Activated naive CD8-positive, alpha-beta T cell (primary cell): ENCODE results near the gene RASAL2.
"Not testable (repeated sequence)": the region's sequence is repeated elsewhere in the genome, so short reads cannot be mapped to it uniquely, and the experiment has no call there.

ENCODE experiments used
- H3K27ac Mint-ChIP-seq: one replicate; pipeline ENCODE4 v1.8.0; 2021; ENCODE audit warnings: mixed read lengths
- H3K27me3 Mint-ChIP-seq: one replicate; pipeline ENCODE4 v1.8.0; 2021; ENCODE audit warnings: mixed read lengths
- H3K36me3 Mint-ChIP-seq: one replicate; pipeline ENCODE4 v1.8.0; 2021; ENCODE audit warnings: mixed read lengths
- H3K4me1 Mint-ChIP-seq: one replicate; pipeline ENCODE4 v1.8.0; 2021; ENCODE audit warnings: low read depth, mixed read lengths
- H3K4me3 Mint-ChIP-seq: one replicate; pipeline ENCODE4 v1.8.0; 2021; ENCODE audit warnings: mild to moderate bottlenecking, mixed read lengths
- H3K9me3 Mint-ChIP-seq: one replicate; pipeline ENCODE4 v1.8.0; 2021; ENCODE audit warnings: low read depth, mixed read lengths

The RASAL2 gene

GRCh38 chr1:178196631-178197030, 102.7 kb downstream of the RASAL2 start:
- no peak overlapping the region for H3K27ac Mint-ChIP-seq
- no peaks in the 10 kb centered on the region for H3K36me3 Mint-ChIP-seq
- no peaks in the 10 kb centered on the region for H3K4me1 Mint-ChIP-seq
- H3K9me3 Mint-ChIP-seq = no peaks in the 10 kb centered on the region
- H3K27me3 Mint-ChIP-seq = no peaks in the 10 kb centered on the region
- H3K4me3 Mint-ChIP-seq = no peak overlapping the region

GRCh38 chr1:178202095-178202494, 108.2 kb downstream of the RASAL2 start:
- not testable (repeated sequence) for H3K27me3 Mint-ChIP-seq, H3K27ac Mint-ChIP-seq, H3K36me3 Mint-ChIP-seq, H3K4me3 Mint-ChIP-seq, H3K4me1 Mint-ChIP-seq
- peaks cover 15% of the 10 kb centered on the region for H3K9me3 Mint-ChIP-seq

- not testable (repeated sequence) for H3K27ac Mint-ChIP-seq, H3K4me1 Mint-ChIP-seq, H3K27me3 Mint-ChIP-seq, H3K36me3 Mint-ChIP-seq, H3K4me3 Mint-ChIP-seq
- H3K9me3 Mint-ChIP-seq = peaks cover 15% of the 10 kb centered on the region
Observed at GRCh38 chr1:178202546-178202945, 108.6 kb downstream of the RASAL2 start.

GRCh38 chr1:178208269-178208856, 114.5 kb downstream of the RASAL2 start:
- H3K27ac Mint-ChIP-seq, H3K4me3 Mint-ChIP-seq, H3K27me3 Mint-ChIP-seq, H3K4me1 Mint-ChIP-seq, H3K36me3 Mint-ChIP-seq: not testable (repeated sequence)
- H3K9me3 Mint-ChIP-seq = peaks cover 33% of the 10 kb centered on the region

- Mint-ChIP-seq H3K4me1 (no peaks in the 10 kb centered on the region), H3K9me3 (peaks cover 30% of the 10 kb centered on the region), H3K4me3 (no peak overlapping the region), H3K27me3 (no peaks in the 10 kb centered on the region), H3K36me3 (no peaks in the 10 kb centered on the region), H3K27ac (no peak overlapping the region)
Observed at GRCh38 chr1:178209935-178210334, 116.0 kb downstream of the RASAL2 start.

- no peaks in the 10 kb centered on the region for H3K4me1 Mint-ChIP-seq
- H3K4me3 Mint-ChIP-seq = no peak overlapping the region
- H3K27me3 Mint-ChIP-seq = no peaks in the 10 kb centered on the region
- no peaks in the 10 kb centered on the region for H3K9me3 Mint-ChIP-seq
- H3K36me3 Mint-ChIP-seq = no peaks in the 10 kb centered on the region
- no peak overlapping the region for H3K27ac Mint-ChIP-seq
Observed at GRCh38 chr1:178218550-178218949, 124.6 kb downstream of the RASAL2 start.

- H3K27me3 Mint-ChIP-seq = no peaks in the 10 kb centered on the region
- no peak overlapping the region for H3K4me3 Mint-ChIP-seq
- H3K4me1 Mint-ChIP-seq = no peaks in the 10 kb centered on the region
- H3K9me3 Mint-ChIP-seq = no peaks in the 10 kb centered on the region
- H3K27ac Mint-ChIP-seq = no peak overlapping the region
- H3K36me3 Mint-ChIP-seq = no peaks in the 10 kb centered on the region
Observed at GRCh38 chr1:178220094-178220493, 126.2 kb downstream of the RASAL2 start.

GRCh38 chr1:178223289-178223688, 129.4 kb downstream of the RASAL2 start:
- no peak overlapping the region for H3K4me3 Mint-ChIP-seq
- H3K4me1 Mint-ChIP-seq = no peaks in the 10 kb centered on the region
- no peak overlapping the region for H3K27ac Mint-ChIP-seq
- H3K9me3 Mint-ChIP-seq = no peaks in the 10 kb centered on the region
- no peaks in the 10 kb centered on the region for H3K27me3 Mint-ChIP-seq
- no peaks in the 10 kb centered on the region for H3K36me3 Mint-ChIP-seq

- Mint-ChIP-seq H3K9me3 (no peaks in the 10 kb centered on the region), H3K4me3 (no peak overlapping the region)
Observed at GRCh38 chr1:178224358-178224757, 130.5 kb downstream of the RASAL2 start.

GRCh38 chr1:178230881-178231409, 137.0 kb downstream of the RASAL2 start:
- H3K9me3 Mint-ChIP-seq = no peaks in the 10 kb centered on the region
- H3K36me3 Mint-ChIP-seq = no peaks in the 10 kb centered on the region
- no peaks in the 10 kb centered on the region for H3K4me1 Mint-ChIP-seq
- H3K4me3 Mint-ChIP-seq = no peak overlapping the region
- no peaks in the 10 kb centered on the region for H3K27me3 Mint-ChIP-seq
- H3K27ac Mint-ChIP-seq = no peak overlapping the region

More at GRCh38 chr1:178224358-178224757, 130.5 kb downstream of the RASAL2 start:
- H3K36me3 Mint-ChIP-seq = no peaks in the 10 kb centered on the region
- H3K27me3 Mint-ChIP-seq = no peaks in the 10 kb centered on the region
- H3K4me1 Mint-ChIP-seq = no peaks in the 10 kb centered on the region
- H3K27ac Mint-ChIP-seq = no peak overlapping the region

- Mint-ChIP-seq H3K36me3 (no peaks in the 10 kb centered on the region), H3K27me3 (no peaks in the 10 kb centered on the region), H3K9me3 (no peaks in the 10 kb centered on the region), H3K4me3 (no peak overlapping the region), H3K27ac (no peak overlapping the region), H3K4me1 (no peaks in the 10 kb centered on the region)
Observed at GRCh38 chr1:178232108-178232507, 138.2 kb downstream of the RASAL2 start.

GRCh38 chr1:178232949-178233348, 139.0 kb downstream of the RASAL2 start:
- no peaks in the 10 kb centered on the region for H3K36me3 Mint-ChIP-seq
- no peak overlapping the region for H3K4me3 Mint-ChIP-seq
- no peaks in the 10 kb centered on the region for H3K27me3 Mint-ChIP-seq
- no peaks in the 10 kb centered on the region for H3K9me3 Mint-ChIP-seq
- no peaks in the 10 kb centered on the region for H3K4me1 Mint-ChIP-seq
- H3K27ac Mint-ChIP-seq = no peak overlapping the region

- H3K9me3 Mint-ChIP-seq = peaks cover 6% of the 10 kb centered on the region
- no peaks in the 10 kb centered on the region for H3K27me3 Mint-ChIP-seq
- H3K4me1 Mint-ChIP-seq = no peaks in the 10 kb centered on the region
- no peak overlapping the region for H3K27ac Mint-ChIP-seq
- no peaks in the 10 kb centered on the region for H3K36me3 Mint-ChIP-seq
- H3K4me3 Mint-ChIP-seq = no peak overlapping the region
Observed at GRCh38 chr1:178237121-178237520, 143.2 kb downstream of the RASAL2 start.

- Mint-ChIP-seq H3K36me3 (no peaks in the 10 kb centered on the region), H3K27me3 (no peaks in the 10 kb centered on the region), H3K27ac (no peak overlapping the region), H3K9me3 (peaks cover 6% of the 10 kb centered on the region), H3K4me1 (no peaks in the 10 kb centered on the region), H3K4me3 (no peak overlapping the region)
Observed at GRCh38 chr1:178238722-178239510, 145.0 kb downstream of the RASAL2 start.

GRCh38 chr1:178241057-178241456, 147.2 kb downstream of the RASAL2 start:
- H3K9me3 Mint-ChIP-seq = peaks cover 6% of the 10 kb centered on the region
- H3K27ac Mint-ChIP-seq = no peak overlapping the region
- H3K4me1 Mint-ChIP-seq = no peaks in the 10 kb centered on the region
- no peak overlapping the region for H3K4me3 Mint-ChIP-seq
- H3K27me3 Mint-ChIP-seq = no peaks in the 10 kb centered on the region
- H3K36me3 Mint-ChIP-seq = no peaks in the 10 kb centered on the region

GRCh38 chr1:178241837-178242236, 147.9 kb downstream of the RASAL2 start:
- no peak overlapping the region for H3K27ac Mint-ChIP-seq
- no peaks in the 10 kb centered on the region for H3K36me3 Mint-ChIP-seq
- peaks cover 6% of the 10 kb centered on the region for H3K9me3 Mint-ChIP-seq
- no peaks in the 10 kb centered on the region for H3K4me1 Mint-ChIP-seq
- no peaks in the 10 kb centered on the region for H3K27me3 Mint-ChIP-seq
- H3K4me3 Mint-ChIP-seq = no peak overlapping the region
